GM12864 (cell line): ENCODE measurements around the gene TTC27.

Experiments
- DNase-seq: peaks from one replicate; pipeline ENCODE4 v3.0.0-alpha.2; 2011; ENCODE audit warnings: low read depth
- H3K4me3 ChIP-seq: 2 replicates; pipeline ENCODE4 v1.5.1; 2011; ENCODE audit warnings: mild to moderate bottlenecking, low read depth, low read length, control low read depth
- CTCF ChIP-seq: IDR thresholded peaks from 2 replicates; pipeline ENCODE4 v1.5.1; 2011; ENCODE audit warnings: low read depth, mild to moderate bottlenecking, moderate library complexity, low read length, control low read depth, inconsistent platforms; ENCODE audit errors: missing control alignments

TTC27 gene

GRCh38 chr2:32852856-32853255, 225.0 kb downstream of the TTC27 start:
- DNase-seq: no peak
- no peak for TF ChIP-seq CTCF
- no peak overlapping the region for H3K4me3 ChIP-seq

- DNase-seq: no peak
Measured at GRCh38 chr2:32856891-32857290, 229.0 kb downstream of the TTC27 start.

GRCh38 chr2:32858713-32859112, 230.9 kb downstream of the TTC27 start:
- no peak for TF ChIP-seq CTCF
- H3K4me3 ChIP-seq: no peak overlapping the region
- DNase-seq: no peak

More at GRCh38 chr2:32856891-32857290, 229.0 kb downstream of the TTC27 start:
- no peak for TF ChIP-seq CTCF
- no peak overlapping the region for H3K4me3 ChIP-seq

GRCh38 chr2:32860385-32860784, 232.5 kb downstream of the TTC27 start:
- no peak for DNase-seq
- H3K4me3 ChIP-seq: no peak overlapping the region
- no peak for TF ChIP-seq CTCF

GRCh38 chr2:32862269-32863055, 234.6 kb downstream of the TTC27 start:
- TF ChIP-seq CTCF: no peak
- no peak for DNase-seq
- no peak overlapping the region for H3K4me3 ChIP-seq

- no peak for DNase-seq
- TF ChIP-seq CTCF: no peak
- H3K4me3 ChIP-seq: no peak overlapping the region
Measured at GRCh38 chr2:32863326-32863725, 235.5 kb downstream of the TTC27 start.

- no peak overlapping the region for H3K4me3 ChIP-seq
- no peak for TF ChIP-seq CTCF
- no peak for DNase-seq
Measured at GRCh38 chr2:32863803-32864202, 236.0 kb downstream of the TTC27 start.
